Tibial nerve (tissue), 4 donors: ENCODE results near the gene MYH14.

Experiments
- EP300 ChIP-seq, 2 donors: sonication (generic); formaldehyde crosslinking; IDR thresholded peaks; one replicate each; pipeline ENCODE4 v1.6.1; 2017; ENCODE audit warnings: antibody characterized with exemption in 2 of 2, mild to moderate bottlenecking in 1 of 2
- POLR2A ChIP-seq, 2 donors: fragments of 450-650 bp; IDR thresholded peaks; one replicate each; pipeline ENCODE4 v1.6.1; 2017; ENCODE audit warnings: antibody characterized with exemption in 2 of 2, mild to moderate bottlenecking in 2 of 2, moderate library complexity in 2 of 2
- TF ChIP-seq, protein P1 (sequence below), 5 experiments: fragments of 200-600 bp in 3 of 5; fragments of 450-650 bp in 2 of 5; sonication (generic) in 3 of 5; IDR thresholded peaks; one replicate each; pipeline ENCODE4 v1.5.1; 2016 to 2019; ENCODE audit warnings: antibody characterized with exemption in 5 of 5, mild to moderate bottlenecking in 3 of 5, moderate library complexity in 2 of 5

DNA sequence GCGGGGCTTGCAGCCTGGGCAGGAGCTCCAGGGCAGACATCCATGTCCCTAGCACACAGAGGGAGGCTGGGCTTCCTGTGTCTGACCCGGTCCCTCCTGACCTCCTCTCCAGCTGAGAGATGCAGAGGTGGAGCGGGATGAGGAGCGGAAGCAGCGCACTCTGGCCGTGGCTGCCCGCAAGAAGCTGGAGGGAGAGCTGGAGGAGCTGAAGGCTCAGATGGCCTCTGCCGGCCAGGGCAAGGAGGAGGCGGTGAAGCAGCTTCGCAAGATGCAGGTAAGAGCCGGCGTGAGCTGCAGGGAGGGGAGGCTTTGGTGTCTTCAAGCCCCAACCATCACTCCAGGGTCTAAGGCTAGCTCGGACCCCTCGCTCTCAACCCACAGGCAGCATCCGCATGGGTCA, 87.4 kb downstream of the MYH14 start:
- TF ChIP-seq, protein P1, sequence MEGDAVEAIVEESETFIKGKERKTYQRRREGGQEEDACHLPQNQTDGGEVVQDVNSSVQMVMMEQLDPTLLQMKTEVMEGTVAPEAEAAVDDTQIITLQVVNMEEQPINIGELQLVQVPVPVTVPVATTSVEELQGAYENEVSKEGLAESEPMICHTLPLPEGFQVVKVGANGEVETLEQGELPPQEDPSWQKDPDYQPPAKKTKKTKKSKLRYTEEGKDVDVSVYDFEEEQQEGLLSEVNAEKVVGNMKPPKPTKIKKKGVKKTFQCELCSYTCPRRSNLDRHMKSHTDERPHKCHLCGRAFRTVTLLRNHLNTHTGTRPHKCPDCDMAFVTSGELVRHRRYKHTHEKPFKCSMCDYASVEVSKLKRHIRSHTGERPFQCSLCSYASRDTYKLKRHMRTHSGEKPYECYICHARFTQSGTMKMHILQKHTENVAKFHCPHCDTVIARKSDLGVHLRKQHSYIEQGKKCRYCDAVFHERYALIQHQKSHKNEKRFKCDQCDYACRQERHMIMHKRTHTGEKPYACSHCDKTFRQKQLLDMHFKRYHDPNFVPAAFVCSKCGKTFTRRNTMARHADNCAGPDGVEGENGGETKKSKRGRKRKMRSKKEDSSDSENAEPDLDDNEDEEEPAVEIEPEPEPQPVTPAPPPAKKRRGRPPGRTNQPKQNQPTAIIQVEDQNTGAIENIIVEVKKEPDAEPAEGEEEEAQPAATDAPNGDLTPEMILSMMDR (IDR thresholded peaks at IDR 0.05), result no peak
- TF ChIP-seq POLR2A (IDR thresholded peaks at IDR 0.05) (no peak), EP300 (IDR thresholded peaks at IDR 0.05) (no peak)
